Activated naive CD8-positive, alpha-beta T cell treated with anti-CD3 and anti-CD28 coated beads for 36 hours (primary cell): ENCODE data around the gene GDPGP1. TPM values are rescaled to one million over a fixed set of nuclear protein-coding genes. Genes with fewer than 3 reads are reported as not detected.
A peak's percentile ranks its signal among the peaks of the same experiment; 100 is the strongest.
"Not testable (repeated sequence)": the region's sequence is repeated elsewhere in the genome, so short reads cannot be mapped to it uniquely, and the experiment has no call there.

Experiments
- DNase-seq: peaks from one replicate; pipeline ENCODE4 v3.0.0; 2021
- H3K27ac Mint-ChIP-seq: one replicate; pipeline ENCODE4 v1.8.0; 2022; ENCODE audit warnings: mild to moderate bottlenecking, moderate library complexity, mixed read lengths
- H3K27me3 Mint-ChIP-seq: one replicate; pipeline ENCODE4 v1.8.0; 2022; ENCODE audit warnings: mild to moderate bottlenecking, mixed read lengths
- H3K36me3 Mint-ChIP-seq: one replicate; pipeline ENCODE4 v1.8.0; 2021; ENCODE audit warnings: mild to moderate bottlenecking, mixed read lengths
- H3K4me1 Mint-ChIP-seq: one replicate; pipeline ENCODE4 v1.8.0; 2021; ENCODE audit warnings: mixed read lengths
- H3K4me3 Mint-ChIP-seq: one replicate; pipeline ENCODE4 v1.8.0; 2022; ENCODE audit warnings: mild to moderate bottlenecking, moderate library complexity, mixed read lengths
- H3K9me3 Mint-ChIP-seq: one replicate; pipeline ENCODE4 v1.8.0; 2022; ENCODE audit warnings: mixed read lengths
- total RNA-seq, 2 experiments: library from RNA; stranded (reverse); gene quantifications; one replicate each; pipeline ENCODE4 v1.2.3, GENCODE V29; 2021

GDPGP1 gene
- total RNA-seq, 2 experiments from 2014 or later, result 8.3 to 11.8 TPM

DNA sequence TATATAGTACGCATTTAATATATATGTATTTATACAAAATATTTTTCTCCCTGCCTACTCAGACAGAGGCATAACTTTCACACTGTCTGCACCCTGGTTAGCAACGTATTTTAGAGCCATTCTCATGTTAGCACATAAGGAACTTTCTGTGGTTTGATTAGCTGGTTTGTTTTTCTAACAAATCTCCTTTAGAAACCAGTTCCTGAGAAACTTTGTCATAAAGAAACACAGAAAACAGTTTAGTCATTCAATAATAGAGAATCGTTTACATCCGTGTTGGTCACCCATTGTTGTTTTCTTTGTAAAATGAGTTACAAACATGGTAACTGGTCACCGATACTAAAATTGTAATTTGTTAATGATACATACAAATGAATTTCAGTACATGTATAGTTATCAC lies 25.5 kb downstream of the GDPGP1 start:
- Mint-ChIP-seq H3K27ac (no peak overlapping the region), H3K4me1 (peaks cover 5% of the 10 kb centered on the region), H3K9me3 (no peaks in the 10 kb centered on the region), H3K4me3 (no peak overlapping the region), H3K27me3 (no peaks in the 10 kb centered on the region), H3K36me3 (no peaks in the 10 kb centered on the region)
- no peak for DNase-seq

DNA sequence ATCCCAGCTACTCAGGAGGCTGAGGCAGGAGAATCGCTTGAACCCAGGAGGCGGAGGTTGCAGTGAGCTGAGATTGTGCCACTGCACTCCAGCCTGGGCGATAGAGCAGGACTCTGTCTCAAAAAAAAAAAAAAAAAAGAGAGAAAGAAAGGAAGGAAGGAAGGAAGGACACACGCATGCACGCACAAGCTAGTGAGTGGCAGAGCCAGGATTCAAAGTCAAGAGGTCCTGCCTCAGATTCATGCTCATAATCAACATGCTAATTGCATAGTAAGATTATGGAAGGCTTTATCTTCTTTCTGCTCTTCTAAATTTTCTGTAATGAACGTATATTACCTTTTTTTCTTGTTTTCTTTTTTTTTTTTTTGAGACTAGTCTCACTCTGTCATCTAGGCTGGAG lies 26.7 kb downstream of the GDPGP1 start:
- not testable (repeated sequence) for H3K4me1 Mint-ChIP-seq, H3K9me3 Mint-ChIP-seq, H3K36me3 Mint-ChIP-seq, H3K4me3 Mint-ChIP-seq, H3K27ac Mint-ChIP-seq, DNase-seq, H3K27me3 Mint-ChIP-seq

DNA sequence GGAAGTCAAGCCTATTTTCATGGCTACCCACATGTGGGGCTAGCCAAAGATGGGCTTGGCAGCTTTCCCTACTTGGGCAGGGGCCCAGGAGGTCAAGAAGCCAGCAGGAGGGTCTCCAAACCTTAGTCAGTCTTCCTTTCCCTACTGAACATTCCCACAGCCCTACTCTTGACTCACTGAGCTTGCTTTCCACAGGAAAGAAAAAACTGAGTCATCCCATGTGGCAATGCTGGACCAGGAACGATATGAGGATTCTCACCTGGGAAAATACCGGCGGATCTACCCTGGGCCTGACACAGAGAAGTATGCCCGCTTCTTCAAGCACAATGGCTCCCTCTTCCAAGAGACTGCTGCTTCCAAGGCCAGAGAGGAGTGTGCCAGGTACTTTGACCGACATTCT lies 27.8 kb downstream of the GDPGP1 start:
- DNase-seq, result no peak
- H3K27ac Mint-ChIP-seq, result no peak overlapping the region
- peaks cover 8% of the 10 kb centered on the region for H3K4me1 Mint-ChIP-seq
- no peaks in the 10 kb centered on the region for H3K9me3 Mint-ChIP-seq
- no peaks in the 10 kb centered on the region for H3K27me3 Mint-ChIP-seq
- H3K36me3 Mint-ChIP-seq, result peaks cover 6% of the 10 kb centered on the region
- no peak overlapping the region for H3K4me3 Mint-ChIP-seq

DNA sequence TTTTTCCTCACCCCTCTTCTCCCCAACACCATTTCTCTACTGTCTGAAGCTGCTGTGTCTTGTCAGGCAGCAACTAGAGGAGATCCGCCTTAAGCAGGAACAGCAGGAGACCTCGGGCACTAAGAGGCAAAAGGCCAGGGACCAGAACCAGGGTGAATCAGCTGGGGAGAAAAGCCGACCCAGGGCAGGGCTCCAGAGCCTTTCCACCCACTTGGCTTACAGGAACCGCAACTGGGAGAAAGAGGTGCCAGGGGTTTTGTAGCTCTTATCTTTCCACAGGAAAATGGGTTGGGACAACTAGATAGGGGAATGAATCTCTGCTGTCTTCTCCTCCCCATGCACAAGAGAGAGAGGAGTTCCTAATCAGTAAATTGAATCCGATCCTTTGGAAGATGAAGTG lies 28.4 kb downstream of the GDPGP1 start:
- H3K27me3 Mint-ChIP-seq, result no peaks in the 10 kb centered on the region
- H3K36me3 Mint-ChIP-seq, result peaks cover 11% of the 10 kb centered on the region
- no peaks in the 10 kb centered on the region for H3K9me3 Mint-ChIP-seq
- no peak overlapping the region for H3K27ac Mint-ChIP-seq
- peaks cover 11% of the 10 kb centered on the region for H3K4me1 Mint-ChIP-seq
- no peak for DNase-seq
- no peak overlapping the region for H3K4me3 Mint-ChIP-seq

DNA sequence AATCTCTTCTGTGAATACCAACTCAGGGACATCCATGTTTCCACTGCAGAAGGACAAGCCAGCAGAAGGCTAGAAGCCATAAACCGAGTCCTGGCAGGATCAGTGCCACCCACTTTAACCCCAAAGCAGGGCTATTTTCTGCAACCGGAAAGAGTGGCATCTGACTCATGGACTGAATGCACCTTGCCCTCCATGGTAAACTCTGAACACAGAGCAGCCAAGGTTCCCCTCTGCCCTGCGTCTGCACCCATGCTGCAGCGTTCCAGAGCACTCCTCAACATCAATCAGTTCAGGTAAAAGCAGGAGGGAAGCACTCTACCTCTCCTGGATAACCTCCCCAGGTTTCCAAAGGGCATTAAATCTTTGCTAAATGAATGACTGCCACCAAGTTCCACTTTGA lies 30.7 kb downstream of the GDPGP1 start:
- Mint-ChIP-seq H3K4me3 (peak overlapping the region; percentile 96), H3K9me3 (no peaks in the 10 kb centered on the region), H3K27me3 (no peaks in the 10 kb centered on the region), H3K36me3 (peaks cover 24% of the 10 kb centered on the region), H3K4me1 (peaks cover 22% of the 10 kb centered on the region), H3K27ac (peak overlapping the region; percentile 94)
- DNase-seq, result peak; percentile 22

DNA sequence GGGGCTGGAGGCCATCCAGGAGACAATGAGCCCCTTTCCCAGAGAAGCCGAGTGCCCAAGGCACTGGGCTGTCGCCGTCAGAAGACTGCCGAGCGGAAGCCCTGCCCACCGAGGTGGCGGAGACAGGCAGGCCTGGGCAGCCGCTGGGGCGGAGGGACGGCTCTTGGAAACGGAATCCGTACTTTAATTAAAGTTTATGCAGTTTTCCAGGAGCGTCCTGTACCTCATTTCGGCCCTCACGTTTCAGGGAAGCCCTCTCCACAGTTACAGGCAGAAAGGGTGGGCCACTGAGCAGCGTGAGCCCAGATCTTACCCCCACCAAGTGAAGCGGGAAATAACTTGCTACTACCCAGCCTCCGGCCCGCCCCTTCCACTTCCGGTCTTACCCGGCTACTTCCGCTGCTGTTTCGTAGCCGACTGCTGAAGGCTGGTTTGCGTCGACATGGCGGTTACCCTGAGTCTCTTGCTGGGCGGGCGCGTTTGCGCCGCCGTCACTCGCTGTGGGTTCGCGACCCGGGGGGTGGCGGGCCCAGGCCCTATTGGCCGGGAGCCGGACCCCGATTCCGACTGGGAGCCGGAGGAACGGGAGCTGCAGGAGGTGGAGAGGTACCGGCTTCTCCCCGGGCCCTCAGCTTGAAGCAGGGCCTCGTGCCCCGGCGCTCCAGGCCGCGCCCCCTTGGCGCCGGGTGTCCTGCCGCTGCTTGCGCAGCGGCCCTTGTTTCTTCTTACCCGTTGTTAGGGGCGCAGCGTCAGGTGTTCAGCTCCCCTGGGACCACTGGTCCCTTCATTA lies 31.5 kb downstream of the GDPGP1 start, which contains the start of gene NGRN:
Gene NGRN, plus strand, starts transcription at position 402 of the 790 bp plus-strand sequence. Its CDS starts 41 bp downstream, at position 443.
- Mint-ChIP-seq H3K9me3 (no peaks in the 10 kb centered on the region), H3K36me3 (peaks cover 32% of the 10 kb centered on the region), H3K4me1 (peaks cover 30% of the 10 kb centered on the region), H3K4me3 (peak within 1 kb of the TSS; percentile 96), H3K27ac (peak within 1 kb of the TSS; percentile 94), H3K27me3 (no peaks in the 10 kb centered on the region)
- peak; percentile 90 for DNase-seq

DNA sequence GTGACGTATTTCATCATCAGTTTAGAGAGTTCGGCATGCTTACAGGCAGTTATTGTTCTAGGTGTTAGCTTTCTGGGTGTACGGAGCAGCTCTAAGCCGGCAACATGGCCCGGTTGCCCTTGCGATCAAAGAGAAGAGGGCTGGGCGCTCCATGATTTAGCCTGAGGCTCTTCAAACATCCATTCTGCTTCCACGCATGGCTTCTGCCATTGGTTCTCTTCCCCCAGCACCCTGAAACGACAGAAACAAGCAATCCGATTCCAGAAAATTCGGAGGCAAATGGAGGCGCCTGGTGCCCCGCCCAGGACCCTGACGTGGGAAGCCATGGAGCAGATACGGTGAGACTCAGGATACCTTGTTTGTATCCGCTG lies 32.0 kb downstream of the GDPGP1 start:
- peaks cover 32% of the 10 kb centered on the region for H3K36me3 Mint-ChIP-seq
- H3K4me3 Mint-ChIP-seq, result peak overlapping the region; percentile 96
- no peaks in the 10 kb centered on the region for H3K27me3 Mint-ChIP-seq
- H3K27ac Mint-ChIP-seq, result peak overlapping the region; percentile 94
- DNase-seq, result peak; percentile 55
- H3K4me1 Mint-ChIP-seq, result peaks cover 35% of the 10 kb centered on the region
- no peaks in the 10 kb centered on the region for H3K9me3 Mint-ChIP-seq

DNA sequence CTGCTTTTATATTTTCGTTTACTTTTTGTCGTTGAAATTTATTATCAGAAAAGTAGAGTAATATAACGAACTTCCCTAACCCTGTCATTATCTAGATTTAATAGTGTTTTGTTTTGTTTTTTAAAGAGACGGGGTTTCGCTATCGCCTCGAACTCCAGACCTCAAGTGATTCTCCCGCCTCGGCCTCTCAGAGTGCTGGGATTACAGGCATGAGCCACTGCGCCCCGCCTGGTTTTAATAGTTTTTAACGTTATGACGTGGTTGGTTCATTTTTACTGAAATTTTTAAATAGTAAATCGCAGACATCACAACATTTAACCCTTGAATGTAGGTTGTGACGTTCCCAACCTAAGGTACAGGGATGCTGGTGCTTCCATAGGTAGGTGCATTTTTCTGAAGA lies 32.5 kb downstream of the GDPGP1 start:
- Mint-ChIP-seq H3K27me3 (no peaks in the 10 kb centered on the region), H3K4me1 (peaks cover 40% of the 10 kb centered on the region), H3K4me3 (peak overlapping the region; percentile 96), H3K36me3 (peaks cover 32% of the 10 kb centered on the region), H3K9me3 (no peaks in the 10 kb centered on the region), H3K27ac (peak overlapping the region; percentile 94)
- DNase-seq, result no peak

DNA sequence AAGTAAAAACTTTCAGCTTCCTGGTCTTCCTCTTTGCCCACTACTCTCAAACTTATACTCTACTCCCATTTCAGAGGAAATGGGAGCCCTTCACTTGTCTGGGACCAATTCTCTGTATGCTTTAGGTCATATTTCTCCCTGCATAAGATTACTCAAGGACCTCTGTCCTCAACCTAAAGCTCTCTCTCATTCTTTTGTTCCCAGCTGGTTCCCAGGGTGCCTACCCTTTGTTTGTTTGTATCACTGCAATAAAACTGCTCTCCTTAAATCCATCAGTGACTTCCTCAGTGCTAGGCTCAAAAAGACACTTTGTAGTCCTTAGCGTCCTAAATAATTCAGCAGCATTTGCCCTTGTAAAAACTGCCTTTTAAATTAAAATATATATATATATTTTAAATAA lies 34.4 kb downstream of the GDPGP1 start:
- H3K4me3 Mint-ChIP-seq, result peak overlapping the region; percentile 96
- H3K36me3 Mint-ChIP-seq, result peaks cover 35% of the 10 kb centered on the region
- DNase-seq, result no peak
- H3K27ac Mint-ChIP-seq, result peak overlapping the region; percentile 14
- H3K9me3 Mint-ChIP-seq, result no peaks in the 10 kb centered on the region
- H3K4me1 Mint-ChIP-seq, result peaks cover 47% of the 10 kb centered on the region
- no peaks in the 10 kb centered on the region for H3K27me3 Mint-ChIP-seq

DNA sequence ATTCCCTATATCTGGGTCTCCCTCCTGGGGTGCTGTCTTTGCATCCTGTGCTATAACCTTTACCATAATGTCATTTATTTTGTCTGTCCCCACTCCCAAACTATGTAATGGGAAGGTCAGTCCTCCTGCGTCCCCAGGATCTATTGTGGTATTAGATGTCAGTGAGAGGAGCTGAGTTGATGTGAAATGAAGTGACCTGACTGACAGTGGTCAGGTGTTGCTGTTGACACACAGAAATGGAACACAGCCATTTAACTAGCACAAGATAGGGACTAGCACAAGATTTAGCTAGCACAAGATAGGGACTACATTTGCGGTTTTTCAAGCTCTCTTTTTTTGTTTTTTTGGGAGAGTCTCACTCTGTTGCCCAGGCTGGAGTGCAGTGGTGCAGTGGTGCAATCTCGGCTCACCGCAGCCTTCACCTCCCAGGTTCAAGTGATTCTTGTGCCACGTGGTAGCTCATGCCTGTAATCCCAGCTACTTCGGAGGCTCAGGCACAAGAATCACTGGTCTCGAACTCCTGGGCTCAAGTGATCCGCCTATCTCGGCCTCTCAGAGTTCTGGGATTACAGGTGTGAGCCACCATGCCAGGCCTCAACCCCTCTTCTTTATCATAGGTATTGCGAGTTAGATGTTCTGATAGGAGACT lies 36.6 kb downstream of the GDPGP1 start:
- Mint-ChIP-seq H3K4me1 (peaks cover 43% of the 10 kb centered on the region), H3K36me3 (peaks cover 50% of the 10 kb centered on the region), H3K9me3 (no peaks in the 10 kb centered on the region), H3K27me3 (no peaks in the 10 kb centered on the region), H3K4me3 (no peak overlapping the region), H3K27ac (peak overlapping the region; percentile 18)
- DNase-seq, result no peak

DNA sequence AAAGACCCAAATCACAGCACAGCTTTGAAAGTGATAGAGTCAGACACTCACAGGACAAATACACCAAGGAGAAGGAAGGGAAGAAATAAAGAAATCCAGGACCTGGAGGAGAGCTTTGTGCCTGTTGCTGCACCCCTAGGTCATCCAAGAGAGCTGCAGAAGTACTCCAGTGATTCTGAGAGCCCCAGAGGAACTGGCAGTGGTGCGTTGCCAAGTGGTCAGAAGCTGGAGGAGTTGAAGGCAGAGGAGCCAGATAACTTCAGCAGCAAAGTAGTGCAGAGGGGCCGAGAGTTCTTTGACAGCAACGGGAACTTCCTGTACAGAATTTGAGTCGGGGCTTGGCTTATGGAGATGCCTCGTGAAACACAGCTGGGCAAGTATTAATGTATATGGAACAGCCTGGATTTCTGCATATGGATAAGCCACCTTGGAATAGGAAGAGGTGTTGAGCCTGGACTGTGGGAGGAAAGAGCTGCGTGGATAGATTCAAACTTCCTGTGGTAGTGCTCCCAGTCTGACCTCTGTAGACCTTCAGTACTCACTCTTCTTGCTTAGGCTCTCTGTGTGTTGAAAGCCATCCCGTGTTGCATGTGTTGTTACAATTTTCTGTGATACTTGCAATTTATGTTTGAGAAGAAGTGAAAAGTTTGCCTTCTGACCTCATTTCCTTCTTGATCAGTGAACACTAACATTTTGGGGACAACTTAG lies 37.6 kb downstream of the GDPGP1 start:
- Mint-ChIP-seq H3K27me3 (no peaks in the 10 kb centered on the region), H3K27ac (peak overlapping the region; percentile 81), H3K4me3 (no peak overlapping the region), H3K9me3 (no peaks in the 10 kb centered on the region), H3K36me3 (peaks cover 48% of the 10 kb centered on the region), H3K4me1 (peaks cover 40% of the 10 kb centered on the region)
- DNase-seq, result no peak

DNA sequence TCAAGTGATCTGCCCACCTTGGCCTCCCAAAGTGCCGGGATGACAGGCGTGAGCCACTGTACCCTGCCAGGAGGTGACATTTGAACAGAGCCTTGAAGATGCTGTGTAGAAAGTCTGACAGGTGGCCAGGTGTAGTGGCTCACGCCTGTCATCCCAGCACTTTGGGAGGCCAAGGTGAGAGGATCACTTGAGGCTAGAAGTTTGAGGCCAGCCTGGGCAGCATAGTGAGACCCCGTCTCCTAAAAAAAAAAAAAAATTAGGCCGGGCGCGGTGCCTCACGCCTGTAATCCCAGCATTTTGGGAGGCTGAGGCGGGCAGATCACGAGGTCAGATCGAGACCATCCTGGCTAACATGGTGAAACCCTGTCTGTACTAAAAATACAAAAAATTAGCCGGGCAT lies 44.5 kb downstream of the GDPGP1 start:
- DNase-seq, H3K4me1 Mint-ChIP-seq, H3K27ac Mint-ChIP-seq, H3K4me3 Mint-ChIP-seq, H3K9me3 Mint-ChIP-seq, H3K27me3 Mint-ChIP-seq: not testable (repeated sequence)
- peaks cover 17% of the 10 kb centered on the region for H3K36me3 Mint-ChIP-seq

DNA sequence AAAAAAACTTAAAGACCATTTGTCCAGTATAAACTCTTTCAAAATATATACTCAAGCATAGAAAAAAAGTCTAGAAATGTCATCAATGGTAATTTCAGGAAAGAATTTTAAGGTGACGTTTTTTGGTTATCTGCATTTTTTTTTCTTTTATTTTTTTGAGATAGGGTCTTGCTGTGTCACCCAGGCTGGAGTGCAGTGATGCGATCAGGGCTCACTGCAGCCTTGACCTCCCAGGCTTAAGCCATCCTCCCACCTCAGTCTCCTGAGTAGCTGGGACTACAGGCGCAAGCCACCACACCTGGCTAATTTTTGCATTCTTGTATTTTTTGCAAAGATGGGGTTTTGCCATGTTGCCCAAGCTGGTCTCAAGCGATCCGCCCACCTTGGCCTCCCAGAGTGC lies 46.7 kb downstream of the GDPGP1 start:
- H3K36me3 Mint-ChIP-seq, H3K27ac Mint-ChIP-seq, H3K27me3 Mint-ChIP-seq, H3K4me3 Mint-ChIP-seq, DNase-seq, H3K4me1 Mint-ChIP-seq, H3K9me3 Mint-ChIP-seq: not testable (repeated sequence)

DNA sequence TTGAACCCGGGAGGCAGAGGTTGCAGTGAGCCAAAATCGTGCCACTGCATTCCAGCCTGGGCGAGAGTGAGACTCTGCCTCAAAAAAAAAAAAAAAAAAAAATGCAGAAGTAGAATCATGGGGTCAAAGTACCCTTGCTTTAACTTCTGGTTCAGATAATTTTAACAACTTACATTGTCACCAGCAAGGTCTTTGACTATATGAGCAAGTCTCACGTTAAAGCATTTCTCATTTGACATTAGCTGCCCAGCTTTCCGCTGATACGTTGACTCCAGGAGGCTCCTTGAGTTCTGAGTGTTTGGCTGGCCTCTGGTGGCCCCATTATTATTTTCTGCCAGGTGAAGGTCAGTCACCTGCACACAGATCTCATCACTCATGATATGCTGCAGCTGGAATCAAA lies 47.6 kb downstream of the GDPGP1 start:
- not testable (repeated sequence) for DNase-seq, H3K4me1 Mint-ChIP-seq

DNA sequence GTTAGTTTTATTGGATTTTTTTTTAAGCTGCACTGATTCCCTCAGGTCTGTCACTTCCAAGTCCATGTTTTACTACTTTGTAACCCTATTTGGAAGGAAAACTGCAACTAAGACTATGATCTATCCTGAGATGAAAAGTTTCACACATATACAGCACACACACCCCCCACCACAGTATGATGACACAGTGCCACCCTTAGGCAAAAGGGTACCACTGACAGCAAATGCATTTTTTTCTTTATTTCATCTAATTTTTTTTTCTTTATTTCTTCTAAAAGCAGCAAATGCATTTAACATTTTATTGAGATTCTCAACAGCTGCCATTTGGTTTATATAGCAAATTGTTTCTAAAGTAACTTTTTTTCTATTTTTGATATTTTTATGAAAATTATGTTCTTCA lies 52.7 kb downstream of the GDPGP1 start:
- H3K9me3 Mint-ChIP-seq, result no peaks in the 10 kb centered on the region
- H3K4me1 Mint-ChIP-seq, result peaks cover 2% of the 10 kb centered on the region
- no peaks in the 10 kb centered on the region for H3K36me3 Mint-ChIP-seq
- H3K27ac Mint-ChIP-seq, result no peak overlapping the region
- no peaks in the 10 kb centered on the region for H3K27me3 Mint-ChIP-seq
- no peak overlapping the region for H3K4me3 Mint-ChIP-seq
- DNase-seq, result peak; percentile 15

More for the DNA sequence above, 47.6 kb downstream of the GDPGP1 start:
- not testable (repeated sequence) for H3K36me3 Mint-ChIP-seq, H3K27me3 Mint-ChIP-seq, H3K27ac Mint-ChIP-seq, H3K9me3 Mint-ChIP-seq, H3K4me3 Mint-ChIP-seq
